DOHH2 (cell line): ENCODE measurements around the gene SPOCK1.

Experiments
- EZH2phosphoT487 ChIP-seq: fragments of 200-600 bp; sonication (generic); IDR thresholded peaks from 2 replicates; pipeline ENCODE4 v1.6.1; 2017; ENCODE audit warnings: borderline replicate concordance, mild to moderate bottlenecking, antibody characterized with exemption, low read length, moderate library complexity, mixed read lengths
- TF ChIP-seq, protein P1 (sequence below): fragments of 200-600 bp; sonication (generic); IDR thresholded peaks from one replicate; pipeline ENCODE4 v1.5.1; 2014; ENCODE audit warnings: antibody characterized with exemption, mild to moderate bottlenecking, low read depth, low read length; ENCODE audit not compliant: poor library complexity, severe bottlenecking

- TF ChIP-seq, protein P1, sequence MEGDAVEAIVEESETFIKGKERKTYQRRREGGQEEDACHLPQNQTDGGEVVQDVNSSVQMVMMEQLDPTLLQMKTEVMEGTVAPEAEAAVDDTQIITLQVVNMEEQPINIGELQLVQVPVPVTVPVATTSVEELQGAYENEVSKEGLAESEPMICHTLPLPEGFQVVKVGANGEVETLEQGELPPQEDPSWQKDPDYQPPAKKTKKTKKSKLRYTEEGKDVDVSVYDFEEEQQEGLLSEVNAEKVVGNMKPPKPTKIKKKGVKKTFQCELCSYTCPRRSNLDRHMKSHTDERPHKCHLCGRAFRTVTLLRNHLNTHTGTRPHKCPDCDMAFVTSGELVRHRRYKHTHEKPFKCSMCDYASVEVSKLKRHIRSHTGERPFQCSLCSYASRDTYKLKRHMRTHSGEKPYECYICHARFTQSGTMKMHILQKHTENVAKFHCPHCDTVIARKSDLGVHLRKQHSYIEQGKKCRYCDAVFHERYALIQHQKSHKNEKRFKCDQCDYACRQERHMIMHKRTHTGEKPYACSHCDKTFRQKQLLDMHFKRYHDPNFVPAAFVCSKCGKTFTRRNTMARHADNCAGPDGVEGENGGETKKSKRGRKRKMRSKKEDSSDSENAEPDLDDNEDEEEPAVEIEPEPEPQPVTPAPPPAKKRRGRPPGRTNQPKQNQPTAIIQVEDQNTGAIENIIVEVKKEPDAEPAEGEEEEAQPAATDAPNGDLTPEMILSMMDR, result no peak
- no peak for TF ChIP-seq EZH2phosphoT487
Observed at GRCh38 chr5:137409736-137410135, 89.4 kb downstream of the SPOCK1 start.
